IMR-90 (cell line): ENCODE data around the gene RBM42. TPM values are rescaled to one million over a fixed set of nuclear protein-coding genes. Genes with fewer than 3 reads are reported as not detected.

Source experiments
- CTCF ChIP-seq: conservative IDR thresholded peaks from 2 replicates; pipeline ENCODE4 v1.5.1; 2012; ENCODE audit warnings: mild to moderate bottlenecking, low read depth, low read length, improper control_type of control experiment
- polyA plus RNA-seq, 3 experiments: library from polyadenylated mRNA; depleted of rRNA; stranded (reverse); fragments of >200 nt; gene quantifications; 2 replicates each; pipeline ENCODE4 v1.2.3, GENCODE V29; 2012; ENCODE audit warnings: low replicate concordance in 1 of 3
- total RNA-seq: library from RNA; depleted of rRNA; stranded (reverse); fragments of >200 nt; gene quantifications from 2 replicates; pipeline ENCODE4 v1.2.3, GENCODE V29; 2012

RBM42 gene
- total and polyA plus RNA-seq, 2 of the 4 experiments (the other 2 are of a cell fraction) = 19.0 to 41.5 TPM

GRCh38 chr19:35645680-35646511 lies 17.1 kb downstream of the RBM42 start (continued):
- no peak for TF ChIP-seq CTCF
